ENCODE results near the gene ACY1.

ACY1 gene

GRCh38 chr3:51963951-51964451 lies 19.3 kb upstream of the ACY1 start:
- DNase-seq (ENCODE audit: low read depth, low spot score), result no peak

- DNase-seq (ENCODE audit: low read depth, low spot score), result no peak
Observed at GRCh38 chr3:51964521-51964920, 18.8 kb upstream of the ACY1 start.

DNA sequence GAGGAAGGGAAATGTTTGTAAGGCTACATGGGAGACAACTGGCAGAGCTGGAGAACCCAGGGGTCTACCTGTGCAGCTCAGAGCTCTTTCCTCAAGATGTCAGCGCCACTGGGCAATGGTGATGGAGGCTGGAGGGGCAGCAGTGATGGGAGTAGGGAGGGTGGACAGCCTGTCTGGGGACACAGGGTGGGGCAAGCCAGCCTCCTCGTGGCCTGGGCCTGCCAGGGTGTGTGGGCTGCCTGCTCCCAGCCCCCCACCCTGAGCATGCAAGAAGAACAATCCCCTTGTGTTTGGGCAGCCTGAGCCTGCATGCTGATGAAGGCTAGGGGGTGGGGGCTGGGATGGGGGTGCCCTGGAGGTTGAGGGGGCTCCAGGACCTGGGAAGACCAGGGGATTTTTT lies 17.3 kb upstream of the ACY1 start:
- no peak for DNase-seq (ENCODE audit: low read depth, low spot score)

DNA sequence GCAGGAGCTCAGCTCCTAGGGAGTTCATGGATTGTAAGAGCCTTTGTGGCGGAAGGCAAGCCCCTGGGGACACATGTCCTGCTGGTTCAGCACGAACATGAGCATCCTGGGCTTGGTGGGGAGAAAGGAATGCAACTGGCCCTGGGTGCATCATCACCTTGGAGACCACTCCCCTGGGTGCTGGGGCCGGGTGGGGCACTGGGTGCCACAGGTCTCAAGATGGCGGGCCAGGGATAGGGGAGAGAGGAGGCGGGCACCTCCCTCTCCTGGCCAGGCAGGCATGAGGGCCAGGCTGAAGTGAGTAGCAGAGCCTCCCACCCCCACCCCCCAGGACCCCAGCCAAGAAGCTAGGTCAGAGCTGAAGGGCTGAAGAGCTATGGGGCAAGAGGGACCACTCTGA lies 16.8 kb upstream of the ACY1 start:
- no peak for DNase-seq (ENCODE audit: low read depth, low spot score)

GRCh38 chr3:51966922-51967383 lies 16.4 kb upstream of the ACY1 start:
- DNase-seq (ENCODE audit: low read depth, low spot score), result no peak

- no peak for DNase-seq (ENCODE audit: low read depth, low spot score)
Observed at GRCh38 chr3:51967384-51968169, 15.8 kb upstream of the ACY1 start, which contains the start of gene PCBP4. Gene PCBP4 (minus strand): TSS chr3:51967454. CDS start chr3:51961240, 6,214 bp downstream.

DNA sequence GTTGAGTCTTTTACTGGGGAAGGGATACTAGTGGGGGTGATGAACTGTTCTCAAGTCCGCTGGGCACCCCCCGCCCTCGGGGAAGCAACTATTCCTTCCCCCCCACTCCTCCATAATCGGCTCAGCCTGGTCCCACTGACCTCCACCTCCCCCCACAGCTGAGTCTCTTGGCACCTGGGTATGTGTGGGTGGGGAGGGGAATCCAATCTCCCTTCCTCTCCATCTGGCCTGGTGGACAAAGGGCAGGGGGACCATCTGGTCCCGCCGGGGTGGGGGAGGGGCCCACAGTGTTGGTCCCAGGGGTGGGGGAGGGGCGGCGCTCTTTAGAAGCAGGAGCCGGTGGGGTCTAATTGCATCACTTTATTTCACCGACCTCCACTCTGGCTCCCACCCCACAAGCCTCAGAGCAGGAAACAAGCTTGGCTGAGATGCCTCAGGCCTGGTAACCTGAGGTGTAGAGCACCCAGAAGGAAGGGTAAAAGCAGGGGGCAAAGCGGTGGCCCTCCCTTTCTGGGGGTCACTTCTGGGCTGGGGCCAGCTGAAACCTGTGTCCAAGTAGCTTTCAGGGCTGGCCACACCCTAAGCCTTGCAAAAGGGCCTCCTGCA lies 15.1 kb upstream of the ACY1 start:
- no peak for DNase-seq (ENCODE audit: low read depth, low spot score)

DNA sequence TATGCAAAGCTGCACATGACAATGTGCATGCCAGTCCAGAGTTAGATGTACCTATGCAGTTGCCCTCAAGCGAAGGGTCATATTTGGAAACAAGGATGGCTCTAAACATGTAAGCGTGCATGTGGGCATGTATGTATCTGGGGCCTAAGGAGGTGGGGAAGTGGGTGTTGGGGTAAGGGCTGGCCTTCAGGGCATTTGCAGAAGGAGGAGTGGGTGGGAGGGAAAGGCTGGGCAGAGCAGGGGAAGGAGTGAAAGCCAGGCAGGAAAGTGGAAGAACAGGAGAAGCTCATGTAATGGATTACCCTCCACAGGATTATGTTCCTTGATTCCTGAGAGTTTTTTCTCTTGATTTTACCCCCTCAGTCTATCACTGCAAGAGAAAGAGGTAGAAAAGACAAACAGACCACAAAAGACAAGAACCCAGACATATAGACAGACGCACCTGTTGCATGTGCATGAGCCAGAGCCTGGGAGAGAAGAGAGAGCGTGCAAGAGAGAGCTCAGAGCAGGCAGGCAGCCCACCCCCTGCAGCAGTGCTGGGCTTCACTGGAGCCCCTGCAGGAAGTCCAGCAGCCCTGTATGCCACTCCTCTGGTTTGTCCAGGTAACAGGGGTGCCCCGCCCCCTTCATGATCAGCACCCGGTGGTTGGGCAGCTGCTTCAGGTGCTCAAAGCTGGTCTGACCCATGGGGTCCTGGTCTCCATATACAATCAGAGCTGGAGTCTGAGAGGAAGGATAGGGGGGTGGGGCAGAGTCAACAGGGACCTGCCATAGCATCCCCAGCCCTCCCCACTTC lies 14.3 kb upstream of the ACY1 start:
- no peak for DNase-seq (ENCODE audit: low read depth, low spot score)

DNA sequence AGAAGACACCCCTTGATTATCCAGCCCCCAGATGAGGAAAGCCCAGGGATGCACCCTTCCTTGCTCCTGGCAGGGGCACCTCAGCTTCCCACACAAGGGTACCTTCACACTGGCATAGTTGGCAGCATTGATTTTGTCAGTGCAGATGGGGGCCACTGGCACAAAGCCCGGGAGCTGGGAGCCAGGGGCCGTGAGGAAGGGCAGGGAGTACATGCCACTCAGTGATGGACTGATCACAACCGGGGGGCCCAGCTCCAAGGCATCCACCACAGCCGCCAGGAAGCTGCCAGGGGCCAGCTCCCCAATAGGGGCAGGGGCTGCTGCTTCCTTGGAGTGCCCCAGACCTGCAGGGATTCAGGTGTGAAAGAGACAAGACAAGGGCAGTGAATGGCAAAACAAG lies 13.5 kb upstream of the ACY1 start:
- DNase-seq (ENCODE audit: low read depth, low spot score), result no peak

DNA sequence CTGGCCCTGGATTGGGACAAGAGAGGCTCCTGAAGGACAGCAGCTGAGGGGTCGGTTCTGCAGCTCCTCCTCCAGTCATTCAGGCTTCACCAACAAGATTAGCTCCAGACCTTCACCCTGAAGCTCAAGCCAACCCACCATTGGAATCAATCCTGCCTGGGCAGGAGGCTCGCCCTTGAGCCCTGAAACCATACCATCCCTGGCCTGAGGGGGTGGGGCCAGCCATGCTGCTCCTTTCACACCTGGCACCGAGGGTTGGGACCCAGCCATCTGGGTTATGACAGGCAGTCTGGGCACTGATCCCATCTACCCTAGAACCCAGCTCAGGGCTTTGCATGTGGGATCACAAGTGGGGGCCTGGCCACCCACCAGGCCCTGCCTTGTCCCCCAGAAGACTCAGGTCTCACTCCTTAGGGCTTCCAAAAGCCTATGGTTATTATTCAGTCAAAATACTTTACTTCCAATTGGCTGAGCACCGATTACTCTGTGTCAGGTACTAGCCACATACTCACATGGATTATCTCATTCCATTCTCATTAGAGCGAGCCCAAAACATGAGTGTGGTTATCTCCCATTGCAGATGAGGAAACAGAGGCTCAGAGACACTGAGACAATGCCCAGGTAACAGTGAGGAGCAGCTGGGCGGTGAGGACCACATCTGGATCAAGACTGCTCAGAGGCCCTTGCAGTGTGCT lies 12.6 kb upstream of the ACY1 start:
- DNase-seq (ENCODE audit: low read depth, low spot score), result no peak

DNA sequence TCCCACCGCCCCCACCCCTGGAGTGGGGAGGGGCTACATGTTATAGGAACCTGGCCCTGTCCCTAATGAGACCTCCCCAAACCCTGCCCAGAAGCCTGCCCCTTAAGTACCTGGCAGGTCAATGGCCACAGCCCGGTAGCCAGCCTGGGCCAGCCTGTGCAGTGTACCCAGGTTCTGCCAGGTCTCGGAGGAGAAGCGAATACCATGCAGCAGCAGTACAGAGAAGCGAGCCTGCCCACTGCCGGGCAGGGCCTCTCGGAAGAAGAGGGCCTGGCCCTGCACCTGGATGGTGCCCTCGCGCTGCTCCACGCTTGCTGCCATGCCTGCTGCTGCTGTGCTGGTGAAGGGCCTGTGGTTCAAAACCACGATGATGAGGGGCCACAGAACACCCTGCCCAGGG lies 12.0 kb upstream of the ACY1 start:
- DNase-seq (ENCODE audit: low read depth, low spot score), result no peak

- no peak for DNase-seq (ENCODE audit: low read depth, low spot score)
Observed at GRCh38 chr3:51974277-51974962, 8.9 kb upstream of the ACY1 start.

DNA sequence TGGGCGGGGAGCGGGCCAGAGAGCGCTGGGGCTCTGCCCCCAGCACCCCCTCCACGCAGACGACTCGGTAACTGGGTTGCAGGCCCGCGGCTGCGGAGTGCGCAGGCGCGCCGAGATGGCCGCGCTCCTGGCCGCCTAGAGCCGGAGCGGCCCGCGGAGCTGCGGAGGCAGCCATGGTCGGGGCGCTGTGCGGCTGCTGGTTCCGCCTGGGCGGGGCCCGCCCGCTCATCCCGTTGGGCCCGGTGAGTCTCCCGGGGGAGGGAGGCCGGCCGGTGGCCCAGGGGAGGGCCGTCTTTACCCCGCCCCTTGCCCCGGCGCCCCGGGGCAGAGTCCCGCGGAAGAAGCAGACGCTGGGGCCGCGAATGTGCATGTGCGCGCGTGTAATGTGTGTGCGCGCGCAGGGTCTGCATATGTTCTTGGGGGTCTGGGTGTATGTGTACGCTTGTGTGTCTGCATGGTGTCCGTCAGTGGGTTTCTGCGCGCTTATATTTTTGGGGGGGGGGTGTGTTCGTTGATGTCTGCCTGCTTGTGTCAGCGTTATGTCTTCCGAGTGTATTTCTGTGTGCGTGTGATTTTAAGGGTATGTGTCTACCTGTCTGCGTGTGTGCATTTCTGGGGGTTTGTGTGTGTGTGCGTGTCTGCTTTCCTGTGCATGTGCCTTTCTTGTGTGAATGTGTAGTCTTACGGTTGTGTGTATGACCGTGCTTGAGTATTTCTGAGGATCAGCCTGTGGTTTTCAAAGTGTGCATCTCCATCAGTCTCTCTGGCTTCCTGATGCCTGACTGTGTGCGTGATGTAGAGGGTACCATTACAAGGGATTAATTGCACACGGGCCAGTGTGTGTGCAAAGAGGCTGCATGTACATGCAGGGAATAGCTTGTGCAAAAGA lies 8.1 kb upstream of the ACY1 start, which contains the start of gene ABHD14A:
ABHD14A (plus strand) TSS at position 102 of the 889 bp plus-strand sequence; CDS start at position 174, 72 bp downstream.
- DNase-seq (ENCODE audit: low read depth, low spot score), result no peak

DNA sequence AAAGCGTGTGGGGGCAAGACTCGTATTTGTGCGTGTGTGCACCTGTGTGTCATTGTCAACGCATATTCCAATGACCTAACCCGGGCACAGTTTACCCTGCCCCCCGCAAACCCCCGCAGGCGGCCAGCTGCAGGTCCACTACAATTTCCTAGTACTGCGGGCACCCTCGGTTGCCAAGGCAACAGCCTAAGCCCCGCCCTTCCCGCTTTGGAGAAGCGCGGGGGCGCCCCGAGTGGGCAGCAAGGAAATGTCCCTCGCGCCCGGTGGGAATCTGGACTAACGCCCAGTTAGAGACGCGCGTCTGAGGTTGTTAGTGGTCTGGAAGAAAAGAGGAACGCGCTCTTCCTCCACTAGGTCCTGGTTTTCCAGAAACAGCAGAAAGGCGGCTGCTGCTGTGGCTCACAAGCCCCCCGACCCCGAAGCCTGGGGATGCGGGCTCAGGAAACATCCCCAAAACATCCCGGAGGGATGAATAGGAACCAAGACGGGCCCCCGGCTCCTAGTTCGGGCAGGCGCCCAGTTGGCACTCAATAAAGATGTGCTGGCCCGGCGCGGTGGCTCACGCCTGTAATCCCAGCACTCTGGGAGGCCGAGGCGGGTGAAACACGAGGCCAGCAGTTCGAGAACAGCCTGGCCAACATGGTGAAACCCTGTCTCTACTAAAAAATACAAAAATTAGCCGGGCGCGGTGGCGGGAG lies 7.3 kb upstream of the ACY1 start:
- no peak for DNase-seq (ENCODE audit: low read depth, low spot score)

DNA sequence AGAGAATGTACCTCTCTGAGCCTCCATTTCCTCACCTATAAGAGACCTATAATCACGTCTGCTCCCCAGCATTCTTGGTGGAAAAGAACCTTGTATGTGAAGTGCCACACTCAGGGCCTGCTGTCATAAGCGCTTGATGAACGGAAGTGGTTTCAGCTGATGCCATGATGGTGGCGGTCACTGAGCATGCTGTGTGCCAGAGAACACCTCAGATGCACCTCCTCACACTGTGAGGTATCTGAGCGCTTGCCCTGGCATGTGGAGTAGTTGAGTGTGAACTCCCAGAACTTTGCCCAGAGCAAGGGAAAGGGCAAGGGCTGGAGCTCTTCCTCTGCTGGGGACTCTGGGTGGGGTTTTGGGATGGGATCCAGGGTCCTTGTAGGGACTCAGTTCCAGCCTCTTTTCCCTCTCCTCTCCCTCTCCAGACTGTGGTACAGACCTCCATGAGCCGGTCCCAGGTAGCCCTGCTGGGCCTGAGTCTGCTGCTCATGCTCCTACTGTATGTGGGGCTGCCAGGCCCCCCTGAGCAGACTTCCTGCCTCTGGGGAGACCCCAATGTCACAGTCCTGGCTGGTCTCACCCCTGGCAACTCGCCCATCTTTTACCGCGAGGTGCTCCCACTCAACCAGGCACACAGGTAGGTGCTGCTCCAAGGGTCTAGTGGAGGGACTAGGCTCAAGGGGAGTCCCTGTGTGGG lies 5.7 kb upstream of the ACY1 start:
- DNase-seq (ENCODE audit: low read depth, low spot score), result no peak

DNA sequence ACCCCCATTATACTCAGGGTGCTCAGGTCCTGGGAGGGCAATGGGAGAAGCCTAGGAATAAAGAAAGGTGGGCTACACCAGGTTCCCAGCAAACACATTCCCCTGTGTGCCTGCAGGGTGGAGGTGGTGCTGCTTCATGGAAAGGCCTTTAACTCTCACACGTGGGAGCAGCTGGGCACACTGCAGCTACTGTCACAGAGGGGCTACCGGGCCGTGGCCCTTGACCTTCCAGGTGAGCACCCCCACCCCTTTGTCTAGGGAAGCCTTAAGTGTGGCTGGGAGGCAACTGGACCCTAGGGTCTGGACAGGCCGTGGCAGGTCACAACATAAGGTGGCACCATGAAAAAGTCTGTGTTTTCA lies 5.2 kb upstream of the ACY1 start:
- no peak for DNase-seq (ENCODE audit: low read depth, low spot score)

GRCh38 chr3:51980253-51980652 lies 3.1 kb upstream of the ACY1 start:
- DNase-seq (ENCODE audit: low read depth, low spot score), result no peak

- DNase-seq (ENCODE audit: low read depth, low spot score), result no peak
Observed at GRCh38 chr3:51982352-51982837, 940 bp upstream of the ACY1 start.
